Fibroblast of skin of back (primary cell): Measurements from ENCODE around the gene PPP3R2. TPM values are rescaled to one million over a fixed set of nuclear protein-coding genes. Genes with fewer than 3 reads are reported as not detected.

Experiments used
- DNase-seq: peaks from one replicate; pipeline ENCODE4 v3.0.0-alpha.2; 2013
- polyA plus RNA-seq, 2 experiments: library from polyadenylated mRNA; unstranded; fragments of 120-200 nt; gene quantifications; one replicate each; pipeline ENCODE4 v1.2.1, GENCODE V29; 2013; ENCODE audit not compliant: insufficient read length in 2 of 2

Gene PPP3R2, protein sequence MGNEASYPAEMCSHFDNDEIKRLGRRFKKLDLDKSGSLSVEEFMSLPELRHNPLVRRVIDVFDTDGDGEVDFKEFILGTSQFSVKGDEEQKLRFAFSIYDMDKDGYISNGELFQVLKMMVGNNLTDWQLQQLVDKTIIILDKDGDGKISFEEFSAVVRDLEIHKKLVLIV
- polyA plus RNA-seq (2013, experiment 1 of 2; ENCODE audit: insufficient read length): not detected
- not detected for polyA plus RNA-seq (2013, experiment 2 of 2; ENCODE audit: insufficient read length)

DNA sequence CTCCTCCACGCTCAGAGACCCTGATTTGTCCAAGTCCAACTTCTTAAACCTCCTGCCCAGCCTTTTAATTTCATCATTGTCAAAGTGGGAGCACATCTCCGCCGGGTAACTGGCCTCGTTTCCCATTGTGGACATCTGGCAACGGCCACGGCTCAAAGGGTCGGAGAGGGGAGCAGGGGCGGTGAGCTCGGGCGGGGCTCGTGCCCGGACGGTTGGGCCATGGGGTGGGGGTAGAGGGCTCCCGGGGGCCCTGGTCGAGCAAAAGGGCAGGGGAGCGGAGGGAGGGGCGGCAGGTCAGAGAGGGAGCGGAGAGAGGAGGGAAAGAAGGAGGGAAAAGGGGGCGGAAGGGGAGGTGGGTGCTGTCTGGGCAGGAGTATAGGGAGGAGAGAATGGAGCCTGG lies at the start of gene PPP3R2:
Gene PPP3R2, minus strand, starts transcription at position 174 of the 400 bp plus-strand sequence. Its CDS starts 48 bp downstream, at position 126.
- no peak for DNase-seq

DNA sequence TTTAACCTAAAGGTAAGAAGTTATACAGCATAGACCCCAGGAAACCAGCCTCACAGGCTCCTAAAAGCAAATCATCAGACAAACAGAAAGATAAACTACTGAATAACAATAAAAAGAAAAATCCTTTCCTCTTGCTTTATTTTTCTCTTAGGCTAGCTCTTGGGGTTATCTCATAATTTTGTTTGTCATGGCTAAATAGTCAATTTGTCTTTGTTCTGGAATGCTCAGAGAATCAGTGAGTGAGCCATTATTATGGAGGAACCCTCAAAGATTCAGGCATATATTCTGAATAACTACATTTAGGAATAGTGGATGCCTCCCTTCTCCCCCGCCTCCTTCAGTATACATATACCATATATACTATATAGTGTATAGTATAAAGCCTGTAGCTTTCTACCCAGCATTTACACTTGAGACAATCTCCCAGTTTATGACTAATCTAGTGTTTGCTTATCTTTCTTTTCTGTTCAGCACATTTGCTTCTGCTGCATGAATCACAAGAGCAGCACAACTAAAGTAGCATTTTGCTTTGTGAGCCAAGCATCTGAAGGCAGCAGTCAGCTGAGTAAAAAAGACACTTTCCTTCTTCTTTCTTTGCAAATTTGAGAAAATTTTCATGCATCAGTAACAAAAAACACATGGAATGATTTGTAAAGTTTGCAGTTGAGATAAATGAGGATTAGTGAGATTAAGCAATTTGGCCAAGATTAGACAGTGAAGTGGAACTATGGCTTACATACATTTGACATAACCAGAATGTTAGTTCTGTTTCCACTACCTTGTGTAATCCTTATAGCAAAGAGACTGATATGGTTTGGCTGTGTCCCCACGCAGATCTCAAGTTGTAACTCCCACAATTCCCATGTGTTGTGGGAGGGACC lies 45.3 kb upstream of the PPP3R2 start:
- no peak for DNase-seq

DNA sequence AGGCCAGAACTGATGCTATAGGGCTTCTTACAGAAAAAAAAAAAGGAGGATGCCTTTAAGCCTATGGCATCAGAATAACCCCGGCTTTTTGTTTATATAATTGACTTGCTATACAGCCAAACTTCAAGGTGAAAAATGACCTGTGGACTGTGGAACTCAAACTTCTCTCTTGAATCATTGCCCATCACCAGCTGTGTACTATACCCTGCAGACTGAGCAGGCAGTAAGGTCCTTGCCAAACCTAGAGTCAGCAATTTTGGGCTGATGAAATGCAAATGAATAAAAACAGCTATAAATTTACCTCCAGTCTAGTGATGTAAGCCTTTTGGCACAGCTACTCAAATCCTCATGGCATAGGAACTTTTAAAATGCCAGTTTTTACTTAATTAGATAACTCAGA lies 44.5 kb upstream of the PPP3R2 start:
- DNase-seq: no peak

DNA sequence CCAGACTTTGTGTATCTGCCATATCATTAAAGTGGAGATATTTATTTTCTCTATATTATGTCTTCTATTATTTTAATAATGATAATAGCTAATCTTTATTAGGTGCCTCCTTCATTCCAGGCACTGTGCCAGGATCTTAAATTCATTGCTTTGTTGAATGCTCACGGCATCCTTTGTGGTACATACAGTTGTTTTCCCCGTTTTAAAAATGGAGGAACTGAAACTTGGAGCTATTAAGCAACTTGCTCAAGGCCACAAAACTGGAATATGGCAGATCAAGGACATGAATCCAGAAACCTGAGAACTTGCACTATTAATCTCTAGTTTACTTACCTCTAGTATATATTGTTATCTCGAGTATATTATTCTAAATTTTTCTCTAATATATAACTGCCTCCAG lies 41.5 kb upstream of the PPP3R2 start:
- DNase-seq: no peak

DNA sequence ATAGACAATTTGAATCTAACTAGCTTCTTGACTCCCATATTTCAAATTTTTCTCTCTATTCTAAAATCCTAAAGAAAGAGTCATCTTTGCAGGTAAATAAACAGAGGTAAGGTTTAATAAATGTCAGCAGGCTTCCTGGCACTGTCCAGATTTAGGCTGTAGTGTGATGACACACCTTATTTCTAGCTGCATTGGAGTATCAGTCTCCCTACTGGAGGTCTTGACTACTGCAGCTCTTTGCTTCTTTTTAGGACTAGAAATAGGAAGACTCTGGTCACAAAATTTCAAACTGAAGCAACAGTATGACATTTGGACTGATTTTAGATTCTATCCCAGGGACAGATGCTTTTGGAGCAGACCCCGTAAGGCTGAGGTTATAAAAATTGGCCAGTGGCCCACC lies 40.7 kb upstream of the PPP3R2 start:
- no peak for DNase-seq

DNA sequence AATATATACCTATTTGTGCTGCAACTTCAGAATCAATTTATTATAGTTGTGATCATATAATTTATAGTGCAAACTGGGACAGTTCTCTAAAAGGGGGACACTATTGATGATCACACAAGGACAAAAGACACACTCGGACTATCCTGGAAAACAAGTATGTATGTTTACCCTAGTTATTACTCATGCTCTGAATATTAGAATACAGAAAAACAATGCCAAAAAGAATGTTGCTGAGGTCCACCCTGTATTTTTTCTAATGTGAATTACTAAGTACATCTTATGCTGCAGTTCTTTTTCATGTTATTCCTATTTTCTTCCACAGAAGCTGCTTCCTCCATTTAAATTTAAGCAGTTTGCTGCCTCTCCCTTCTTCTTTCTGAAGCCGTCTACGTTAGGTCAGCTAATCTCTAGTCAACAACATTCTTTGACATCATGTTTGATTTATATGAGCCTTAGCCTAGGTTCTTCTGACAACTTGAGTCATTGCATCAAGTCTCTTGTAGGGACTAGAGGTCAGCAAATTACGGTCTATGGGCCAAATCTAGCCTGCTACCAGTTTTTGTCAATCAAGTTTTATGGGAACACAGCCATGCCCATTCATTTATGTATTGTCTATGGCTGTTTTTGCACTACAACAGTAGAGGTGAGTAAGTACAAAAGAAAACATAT lies 40.1 kb upstream of the PPP3R2 start:
- no peak for DNase-seq

DNA sequence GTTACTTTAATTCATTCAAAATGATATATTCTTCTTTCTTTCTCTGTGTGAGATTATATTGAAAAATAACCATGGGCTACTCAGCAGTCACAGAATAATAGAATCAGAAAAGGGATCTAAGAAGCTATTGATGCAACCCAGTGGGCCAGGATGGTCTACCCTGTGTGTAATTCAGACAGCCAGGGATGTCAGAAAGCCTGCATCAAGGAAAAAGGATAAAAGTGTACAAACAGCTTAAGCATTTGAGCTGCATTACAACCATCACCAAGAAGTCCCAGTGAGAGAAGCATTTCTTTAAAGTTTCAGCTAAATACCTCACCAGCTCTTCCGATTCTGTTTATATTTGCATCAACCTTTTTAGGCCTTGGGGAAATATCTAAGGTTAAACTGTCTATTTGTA lies 37.8 kb upstream of the PPP3R2 start:
- no peak for DNase-seq

DNA sequence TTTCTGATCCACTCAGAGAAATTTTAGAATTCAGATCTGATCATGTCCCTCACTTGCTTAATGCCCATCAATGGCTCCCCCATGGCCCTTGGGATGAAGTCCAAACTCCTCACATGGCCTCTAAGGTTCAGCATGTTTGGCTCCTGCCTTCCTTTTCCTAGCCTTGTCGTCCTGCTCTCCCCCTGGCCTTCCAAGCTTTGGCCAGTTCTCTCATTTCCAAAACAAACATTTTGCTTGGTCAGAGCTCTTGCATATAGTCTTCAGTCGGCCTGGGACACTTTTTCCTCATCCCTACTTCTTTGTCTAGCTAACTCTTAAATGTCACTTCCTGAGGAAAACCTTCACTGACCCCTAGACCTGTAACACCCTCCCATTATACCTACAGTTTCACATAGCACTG lies 37.1 kb upstream of the PPP3R2 start:
- DNase-seq: no peak

DNA sequence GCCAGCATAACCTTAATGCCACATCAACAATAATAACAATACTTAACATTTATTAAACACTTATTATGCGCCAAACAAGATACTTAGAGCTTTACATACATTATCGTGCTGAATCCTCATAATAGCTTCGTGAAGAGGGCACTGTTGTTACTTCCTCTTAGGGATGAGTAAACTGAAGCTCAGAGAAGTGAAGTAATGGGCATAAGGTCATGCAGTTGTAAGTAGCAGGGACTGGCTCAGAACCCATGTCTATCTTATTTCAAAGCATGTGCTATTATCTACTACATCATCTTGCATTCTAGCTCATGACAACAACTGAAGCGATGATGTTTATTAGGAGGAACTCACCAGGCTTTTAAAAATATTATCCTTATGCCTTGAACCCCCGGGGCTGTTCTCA lies 34.9 kb upstream of the PPP3R2 start:
- no peak for DNase-seq

DNA sequence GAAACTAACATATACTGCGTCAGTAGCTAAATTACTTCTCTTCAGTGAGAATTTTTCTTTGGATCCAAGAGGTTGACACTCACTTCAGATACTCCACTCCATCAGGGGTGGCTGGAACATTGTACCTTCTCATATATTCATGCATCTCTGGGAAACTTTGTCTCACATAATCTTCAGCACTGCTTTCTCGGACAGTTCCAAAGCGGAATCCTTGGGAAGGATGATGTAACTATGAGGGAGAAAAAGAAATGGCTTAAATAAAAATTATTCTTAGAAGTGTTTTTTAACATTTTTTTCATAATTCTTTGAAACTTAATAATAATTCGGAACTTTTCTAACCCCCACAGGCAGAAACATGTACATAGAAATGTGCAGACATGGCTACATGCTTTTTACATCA lies 33.4 kb upstream of the PPP3R2 start:
- peak; percentile 34 for DNase-seq

DNA sequence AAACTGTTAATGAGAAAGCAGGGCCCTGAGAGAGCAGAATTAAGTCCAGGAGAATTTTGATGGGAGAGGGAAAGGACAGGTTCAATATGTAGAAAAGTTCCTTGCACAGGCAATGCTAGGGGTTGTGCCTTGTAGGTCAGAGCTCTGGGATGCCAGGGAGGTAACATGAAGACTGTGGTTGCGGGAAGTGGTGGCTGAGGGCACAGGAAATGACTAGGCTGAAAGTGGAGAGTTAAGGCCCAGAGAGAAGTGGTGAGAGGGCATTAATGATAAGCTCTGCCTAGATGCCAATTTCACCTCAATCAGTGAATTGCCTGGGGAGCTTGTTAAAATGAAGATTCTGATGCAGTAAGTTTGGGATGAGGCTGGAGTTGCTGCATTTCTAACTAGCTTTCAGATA lies 31.5 kb upstream of the PPP3R2 start:
- DNase-seq: no peak

DNA sequence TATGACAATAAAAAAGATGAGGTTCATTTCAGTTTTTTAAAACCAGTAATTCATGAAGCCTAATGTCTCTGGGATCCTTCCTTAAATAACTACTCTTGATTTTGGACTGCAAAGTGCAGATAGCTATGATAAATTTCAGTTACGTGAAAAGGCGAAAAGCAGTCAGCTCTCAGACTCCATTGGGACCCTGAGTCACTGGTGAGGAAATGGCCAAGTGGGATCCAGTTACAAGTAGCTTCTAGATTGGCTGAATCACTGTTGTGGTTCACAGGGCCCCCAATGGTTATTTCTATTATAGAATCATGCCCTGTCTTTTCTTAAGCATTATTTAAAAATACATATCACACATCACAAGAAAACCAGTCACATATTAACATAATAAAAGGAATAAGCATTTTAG lies 31.1 kb upstream of the PPP3R2 start:
- peak; percentile 17 for DNase-seq

DNA sequence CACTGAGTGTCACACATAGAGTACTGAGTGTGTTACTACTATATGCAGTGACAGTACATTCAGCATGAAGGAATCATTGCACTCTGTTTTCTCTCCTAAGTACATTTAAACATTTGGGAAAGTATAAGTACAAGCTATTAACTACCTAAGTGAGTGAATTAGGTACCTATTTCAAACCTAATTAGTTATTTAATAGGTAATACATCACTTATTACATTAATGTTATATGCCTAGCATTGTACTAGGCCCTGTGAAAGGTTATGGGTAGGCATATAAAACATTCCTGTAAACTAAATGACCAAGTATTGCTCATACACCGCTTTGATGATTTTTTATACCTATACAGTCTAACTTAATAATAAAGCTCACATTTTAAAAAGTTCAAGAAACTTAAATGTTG lies 25.7 kb upstream of the PPP3R2 start:
- DNase-seq: no peak

DNA sequence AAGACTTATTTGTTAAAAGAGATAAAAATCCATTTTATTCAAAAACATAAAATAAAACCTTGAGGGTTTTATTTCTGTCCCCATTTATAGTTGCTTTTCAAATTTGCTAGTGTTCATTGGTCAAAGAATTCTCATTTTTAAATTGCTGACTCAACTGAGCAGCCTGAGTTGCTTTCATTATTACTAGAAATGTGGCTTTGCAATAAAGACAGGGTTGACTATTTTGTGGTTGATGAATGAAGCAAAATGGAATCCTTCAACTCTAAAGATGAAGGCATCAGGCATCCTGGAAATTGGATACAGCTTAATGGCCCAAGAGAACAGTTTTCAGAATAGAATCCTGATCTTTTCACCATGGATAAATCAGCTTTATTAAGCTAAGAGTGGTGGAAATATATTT lies 23.9 kb upstream of the PPP3R2 start:
- no peak for DNase-seq

DNA sequence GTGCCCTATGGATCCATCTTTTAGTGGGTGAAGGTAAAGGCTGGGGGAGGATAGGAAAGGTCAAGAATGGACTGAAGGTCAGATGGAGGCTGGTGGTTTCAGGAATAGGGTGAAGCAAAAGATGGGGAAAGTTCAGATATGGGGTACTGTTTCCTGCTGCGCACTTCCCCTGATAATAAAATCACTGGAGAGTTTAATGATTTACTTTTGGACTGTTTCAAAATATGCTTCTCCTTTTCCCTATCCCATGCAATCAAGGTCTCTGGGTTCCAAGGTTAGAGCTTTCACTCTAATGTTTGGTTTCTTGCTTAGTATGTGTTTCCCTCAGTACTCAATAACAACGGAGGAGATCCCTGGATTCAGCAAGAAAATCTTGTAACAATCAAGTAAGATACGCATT lies 10.8 kb upstream of the PPP3R2 start:
- DNase-seq: no peak

DNA sequence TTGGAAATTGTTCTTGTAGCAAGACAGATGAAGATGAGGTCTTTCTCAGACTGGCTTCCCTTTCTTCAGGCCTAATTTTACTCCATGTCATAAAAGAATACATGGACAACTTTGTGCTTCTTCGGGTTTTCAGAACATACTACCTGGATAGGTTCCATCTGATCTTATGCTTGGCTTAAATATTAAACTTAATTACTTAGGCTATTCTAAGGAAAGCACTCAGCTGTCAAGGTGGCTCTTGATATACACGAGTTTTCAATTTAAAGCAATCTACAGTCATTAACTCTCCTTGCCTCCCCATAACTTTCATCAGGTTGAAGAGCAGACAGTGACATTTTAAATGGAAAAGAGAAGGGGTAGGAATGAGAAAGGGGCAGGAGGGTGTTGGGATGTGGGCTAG lies 9.5 kb upstream of the PPP3R2 start:
- no peak for DNase-seq

DNA sequence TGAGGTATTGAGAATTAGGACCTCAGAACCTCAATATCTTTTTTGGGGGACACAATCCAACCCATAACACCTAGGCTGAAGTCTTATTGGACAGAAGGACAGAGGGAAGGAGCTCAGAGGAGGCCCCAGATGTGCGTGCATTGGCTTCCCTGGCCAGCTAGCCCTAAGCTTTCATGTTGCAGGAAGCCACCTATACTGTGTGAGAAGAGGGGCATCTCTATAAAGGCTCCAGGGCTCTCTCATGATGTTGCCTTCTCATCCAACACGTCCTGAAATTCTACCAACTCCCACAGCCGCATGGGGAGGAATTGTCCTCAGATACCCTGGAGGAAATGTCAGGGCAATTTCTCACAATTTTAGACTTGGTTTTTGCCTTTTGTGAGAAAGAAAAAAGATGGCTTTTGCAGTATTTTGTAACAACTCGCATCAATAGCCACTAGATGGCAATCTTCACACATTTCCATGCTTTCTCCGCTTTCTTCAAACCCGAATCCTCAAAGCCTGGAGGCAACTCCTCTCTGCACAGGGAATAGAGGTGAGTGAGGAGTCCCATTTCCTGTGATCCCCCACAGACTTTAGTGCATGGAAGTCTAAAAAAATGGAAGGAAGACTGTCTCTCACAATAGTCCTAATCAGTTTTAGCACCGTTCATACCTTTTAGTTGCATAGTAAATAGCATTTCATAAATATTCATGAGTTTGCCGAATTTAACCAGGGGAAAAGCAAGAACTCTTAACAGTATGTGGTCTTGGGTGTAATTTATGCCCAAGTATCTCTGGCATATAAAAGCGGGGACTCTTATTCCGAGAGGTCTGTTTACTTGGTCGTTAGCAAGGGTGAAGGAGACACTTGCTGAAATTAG lies 7.4 kb upstream of the PPP3R2 start:
- DNase-seq: peak; percentile 52

DNA sequence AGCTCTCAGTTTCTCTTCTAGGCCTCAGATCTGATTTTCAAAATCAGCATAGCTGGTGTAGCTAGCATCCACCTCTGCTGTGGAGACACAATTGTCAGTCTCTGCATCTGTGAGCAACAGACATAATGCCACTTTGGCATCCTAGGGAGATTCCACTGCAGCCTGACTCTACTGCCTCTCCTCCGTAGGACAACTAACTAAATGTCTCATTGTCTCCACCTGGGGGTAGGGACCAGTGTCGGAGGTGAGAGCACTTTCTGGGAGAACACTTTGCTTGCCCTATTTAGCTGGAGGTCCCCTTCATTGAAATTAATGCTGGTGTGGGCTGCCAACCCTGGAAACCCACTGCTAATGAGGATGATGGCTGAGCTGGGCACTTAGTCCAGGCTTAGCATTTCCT lies 1.4 kb downstream of the PPP3R2 start:
- no peak for DNase-seq

DNA sequence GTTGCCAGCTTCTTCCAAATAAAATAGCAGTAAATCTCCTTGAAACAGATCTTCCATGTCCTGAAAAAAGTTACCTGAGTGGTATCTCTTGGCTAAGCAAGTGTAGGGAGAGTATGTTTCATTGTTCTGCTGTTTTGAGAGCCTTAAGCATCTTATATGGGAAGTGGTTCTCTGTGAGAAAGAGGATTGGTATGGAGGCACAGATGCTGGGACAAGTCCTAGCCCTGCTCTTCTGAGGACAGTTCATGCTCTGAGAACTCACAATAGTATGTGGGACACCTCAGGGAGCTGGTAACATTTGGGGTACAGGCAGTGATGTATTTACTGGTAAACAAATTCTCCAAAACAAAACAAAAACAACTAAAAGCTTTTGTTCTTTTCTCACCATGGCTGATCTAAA lies 2.0 kb downstream of the PPP3R2 start:
- no peak for DNase-seq

DNA sequence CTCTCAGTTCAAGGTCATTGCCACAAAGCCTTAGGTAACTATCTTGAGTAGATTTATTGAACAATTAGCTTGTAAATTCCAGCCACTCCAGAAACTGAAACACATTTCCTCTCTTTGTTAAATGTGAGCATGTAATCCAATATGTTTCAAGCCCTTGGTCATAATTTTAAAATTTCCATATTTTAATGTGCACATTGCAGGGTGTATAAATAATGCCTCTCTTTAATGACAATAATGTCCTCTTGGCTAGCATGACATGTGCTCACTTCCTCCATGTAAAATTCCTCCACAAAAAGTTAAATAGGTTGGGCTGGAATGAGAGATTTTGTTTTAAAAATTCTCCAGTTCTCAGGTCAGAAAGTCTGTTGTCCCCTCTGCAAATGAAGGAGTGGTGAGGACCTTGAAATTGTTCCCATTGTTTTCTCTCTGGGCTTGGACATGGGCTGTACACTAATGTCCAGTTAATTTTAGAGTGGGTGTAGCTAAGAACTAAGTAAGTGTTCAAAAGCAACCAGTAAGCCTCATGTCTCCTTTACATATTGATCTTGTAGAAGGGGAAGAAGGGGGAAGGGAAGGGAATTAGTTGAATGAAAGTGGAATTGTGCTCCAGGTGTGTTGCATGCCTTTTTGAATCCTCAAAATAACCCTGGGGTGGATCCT lies 2.9 kb downstream of the PPP3R2 start:
- DNase-seq: no peak

DNA sequence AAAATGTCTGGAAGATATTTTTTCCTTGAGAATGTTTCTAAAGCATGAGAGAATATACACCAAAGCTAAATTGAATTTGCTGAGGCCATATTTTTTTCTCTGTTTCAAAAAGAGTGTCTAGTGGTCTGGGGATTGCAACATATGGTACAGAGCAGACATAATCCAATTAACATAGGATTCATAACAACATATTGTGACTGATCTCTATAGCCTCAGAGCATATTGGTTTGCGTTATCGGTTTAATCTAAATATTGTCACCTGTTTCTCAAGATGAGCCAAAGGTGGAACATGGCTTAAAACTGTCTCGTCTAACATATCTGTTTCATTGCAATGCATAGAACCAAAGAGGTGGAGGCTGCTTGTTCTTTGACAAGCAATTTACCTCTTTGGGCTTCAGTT lies 3.9 kb downstream of the PPP3R2 start:
- DNase-seq: no peak

DNA sequence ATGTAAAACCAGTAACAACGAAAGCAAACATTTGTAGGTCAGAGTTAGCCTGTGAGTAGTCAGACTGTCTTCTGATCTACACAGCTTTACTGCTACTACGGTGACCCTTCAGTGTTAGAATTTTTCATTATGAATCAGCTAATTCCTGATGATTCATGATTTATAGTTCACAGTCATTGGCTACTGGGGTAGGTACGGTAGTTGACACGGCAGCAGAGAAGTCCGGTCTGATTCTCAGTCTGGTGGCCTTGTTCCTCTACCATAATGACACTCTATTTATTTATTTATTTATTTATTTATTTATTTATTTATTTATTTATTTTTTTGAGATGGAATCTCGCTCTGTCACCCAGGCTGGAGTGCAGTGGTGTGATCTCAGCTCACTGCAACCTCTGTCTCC lies 4.7 kb downstream of the PPP3R2 start:
- DNase-seq: peak; percentile 75
